NB4 (cell line): Measurements from ENCODE around the gene PDIA2.

Experiments used
- MYC ChIP-seq: IDR thresholded peaks from 2 replicates; pipeline ENCODE4 v1.6.1; 2011; ENCODE audit warnings: low read depth, low read length
- POLR2A ChIP-seq: IDR thresholded peaks from 2 replicates; pipeline ENCODE4 v1.6.1; 2011; ENCODE audit warnings: mild to moderate bottlenecking; ENCODE audit not compliant: insufficient read length; ENCODE audit errors: extremely low read depth
- TF ChIP-seq, protein P1 (sequence below): IDR thresholded peaks from one replicate; pipeline ENCODE4 v1.5.1; 2012; ENCODE audit warnings: low read depth, low read length

DNA sequence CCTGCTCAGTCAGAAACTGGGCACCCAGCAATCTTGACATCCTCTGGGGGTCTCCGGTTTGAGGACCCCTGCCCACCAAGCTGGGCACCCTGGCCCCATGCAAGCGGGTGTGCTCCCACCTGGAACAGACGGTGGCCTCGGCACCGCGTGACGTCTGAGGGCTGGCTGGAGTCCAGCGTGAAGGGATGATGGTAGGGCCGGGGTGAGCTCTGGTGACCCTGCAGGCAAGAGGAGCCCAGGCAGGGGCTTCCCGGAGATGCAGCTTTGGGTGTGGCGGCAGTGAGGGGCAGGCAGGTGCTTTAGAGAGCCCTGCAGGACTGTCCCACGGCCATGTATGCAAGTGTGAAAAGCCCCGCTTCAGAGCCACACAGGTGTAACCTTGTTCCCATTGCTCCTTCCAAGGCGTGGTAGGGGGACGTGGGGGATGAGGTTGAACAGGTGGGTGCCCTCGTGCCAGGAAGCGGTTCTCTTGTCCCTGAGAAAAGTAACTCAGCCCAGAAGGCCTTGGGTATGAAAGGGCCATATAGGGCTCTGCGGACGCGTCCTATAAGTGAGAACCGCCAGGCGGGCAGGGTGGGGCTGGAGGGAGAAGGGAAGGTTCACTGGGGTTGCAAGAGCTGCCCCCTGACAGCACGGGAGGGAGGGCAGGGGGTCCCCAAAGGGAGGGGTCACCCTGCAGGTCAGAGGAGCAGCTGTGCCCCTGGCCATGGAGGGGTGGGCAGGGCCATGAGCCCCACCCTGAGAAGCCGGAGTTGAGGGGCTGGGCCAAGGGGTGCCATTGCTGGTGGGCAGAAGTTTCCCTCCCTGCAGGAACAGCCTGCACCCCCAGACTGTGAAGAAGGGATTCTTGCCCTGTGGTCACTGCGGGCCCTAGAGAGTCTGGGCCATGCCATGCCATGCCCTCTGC lies 16.5 kb upstream of the PDIA2 start:
- TF ChIP-seq POLR2A (no peak), MYC (no peak)
- TF ChIP-seq, protein P1, sequence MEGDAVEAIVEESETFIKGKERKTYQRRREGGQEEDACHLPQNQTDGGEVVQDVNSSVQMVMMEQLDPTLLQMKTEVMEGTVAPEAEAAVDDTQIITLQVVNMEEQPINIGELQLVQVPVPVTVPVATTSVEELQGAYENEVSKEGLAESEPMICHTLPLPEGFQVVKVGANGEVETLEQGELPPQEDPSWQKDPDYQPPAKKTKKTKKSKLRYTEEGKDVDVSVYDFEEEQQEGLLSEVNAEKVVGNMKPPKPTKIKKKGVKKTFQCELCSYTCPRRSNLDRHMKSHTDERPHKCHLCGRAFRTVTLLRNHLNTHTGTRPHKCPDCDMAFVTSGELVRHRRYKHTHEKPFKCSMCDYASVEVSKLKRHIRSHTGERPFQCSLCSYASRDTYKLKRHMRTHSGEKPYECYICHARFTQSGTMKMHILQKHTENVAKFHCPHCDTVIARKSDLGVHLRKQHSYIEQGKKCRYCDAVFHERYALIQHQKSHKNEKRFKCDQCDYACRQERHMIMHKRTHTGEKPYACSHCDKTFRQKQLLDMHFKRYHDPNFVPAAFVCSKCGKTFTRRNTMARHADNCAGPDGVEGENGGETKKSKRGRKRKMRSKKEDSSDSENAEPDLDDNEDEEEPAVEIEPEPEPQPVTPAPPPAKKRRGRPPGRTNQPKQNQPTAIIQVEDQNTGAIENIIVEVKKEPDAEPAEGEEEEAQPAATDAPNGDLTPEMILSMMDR: no peak
